ENCODE data around the gene SYPL1.

SYPL1 gene

GRCh38 chr7:106095634-106096033 is 16.5 kb downstream of the SYPL1 start:
- no peak overlapping the region for H3K4me3 ChIP-seq (replicated peaks; ENCODE audit: insufficient read depth, low read length)
- no peak overlapping the region for H3K27ac ChIP-seq (replicated peaks)
- no peak for TF ChIP-seq GABPA (IDR thresholded peaks at IDR 0.05; ENCODE audit: low read depth)
- TF ChIP-seq REST (IDR thresholded peaks at IDR 0.05; ENCODE audit: insufficient replicate concordance, low read depth) = no peak
- TF ChIP-seq POLR2AphosphoS5 (IDR thresholded peaks at IDR 0.05; ENCODE audit: low read depth) = no peak
- no peak for TF ChIP-seq CTCF (IDR thresholded peaks at IDR 0.05; ENCODE audit: insufficient read depth, low read length)
- no peak for TF ChIP-seq SPI1 (IDR thresholded peaks at IDR 0.05; ENCODE audit: borderline replicate concordance, low read depth)
- no peak for DNase-seq (ENCODE audit: low read depth in 1 of 2, low spot score in 1 of 2)
- H3K27me3 ChIP-seq (ENCODE audit: insufficient read depth, poor library complexity, severe bottlenecking) = no peaks in the 10 kb centered on the region

- no peak overlapping the region for H3K4me3 ChIP-seq (replicated peaks; ENCODE audit: insufficient read depth, low read length)
- H3K27ac ChIP-seq (replicated peaks) = no peak overlapping the region
- H3K27me3 ChIP-seq (ENCODE audit: insufficient read depth, poor library complexity, severe bottlenecking) = no peaks in the 10 kb centered on the region
- TF ChIP-seq REST (IDR thresholded peaks at IDR 0.05; ENCODE audit: insufficient replicate concordance, low read depth) = no peak
- TF ChIP-seq SPI1 (IDR thresholded peaks at IDR 0.05; ENCODE audit: borderline replicate concordance, low read depth) = no peak
- no peak for TF ChIP-seq POLR2AphosphoS5 (IDR thresholded peaks at IDR 0.05; ENCODE audit: low read depth)
- no peak for TF ChIP-seq GABPA (IDR thresholded peaks at IDR 0.05; ENCODE audit: low read depth)
- no peak for TF ChIP-seq CTCF (IDR thresholded peaks at IDR 0.05; ENCODE audit: insufficient read depth, low read length)
- DNase-seq (ENCODE audit: low read depth in 1 of 2, low spot score in 1 of 2) = no peak
Measured at GRCh38 chr7:106094780-106095179, 17.3 kb downstream of the SYPL1 start.

GRCh38 chr7:106092204-106092603 is 19.9 kb downstream of the SYPL1 start:
- H3K4me3 ChIP-seq (replicated peaks; ENCODE audit: insufficient read depth, low read length) = no peak overlapping the region
- H3K27ac ChIP-seq (replicated peaks) = no peak overlapping the region
- H3K27me3 ChIP-seq (ENCODE audit: insufficient read depth, poor library complexity, severe bottlenecking) = no peaks in the 10 kb centered on the region
- no peak for DNase-seq (ENCODE audit: low read depth in 1 of 2, low spot score in 1 of 2)
- TF ChIP-seq REST (IDR thresholded peaks at IDR 0.05; ENCODE audit: insufficient replicate concordance, low read depth) (no peak), SPI1 (IDR thresholded peaks at IDR 0.05; ENCODE audit: borderline replicate concordance, low read depth) (no peak), CTCF (IDR thresholded peaks at IDR 0.05; ENCODE audit: insufficient read depth, low read length) (no peak), POLR2AphosphoS5 (IDR thresholded peaks at IDR 0.05; ENCODE audit: low read depth) (no peak), GABPA (IDR thresholded peaks at IDR 0.05; ENCODE audit: low read depth) (no peak)

Measured in HL-60 (cell line).